ENCODE data around the gene GTF2H1.

GTF2H1 gene

DNA sequence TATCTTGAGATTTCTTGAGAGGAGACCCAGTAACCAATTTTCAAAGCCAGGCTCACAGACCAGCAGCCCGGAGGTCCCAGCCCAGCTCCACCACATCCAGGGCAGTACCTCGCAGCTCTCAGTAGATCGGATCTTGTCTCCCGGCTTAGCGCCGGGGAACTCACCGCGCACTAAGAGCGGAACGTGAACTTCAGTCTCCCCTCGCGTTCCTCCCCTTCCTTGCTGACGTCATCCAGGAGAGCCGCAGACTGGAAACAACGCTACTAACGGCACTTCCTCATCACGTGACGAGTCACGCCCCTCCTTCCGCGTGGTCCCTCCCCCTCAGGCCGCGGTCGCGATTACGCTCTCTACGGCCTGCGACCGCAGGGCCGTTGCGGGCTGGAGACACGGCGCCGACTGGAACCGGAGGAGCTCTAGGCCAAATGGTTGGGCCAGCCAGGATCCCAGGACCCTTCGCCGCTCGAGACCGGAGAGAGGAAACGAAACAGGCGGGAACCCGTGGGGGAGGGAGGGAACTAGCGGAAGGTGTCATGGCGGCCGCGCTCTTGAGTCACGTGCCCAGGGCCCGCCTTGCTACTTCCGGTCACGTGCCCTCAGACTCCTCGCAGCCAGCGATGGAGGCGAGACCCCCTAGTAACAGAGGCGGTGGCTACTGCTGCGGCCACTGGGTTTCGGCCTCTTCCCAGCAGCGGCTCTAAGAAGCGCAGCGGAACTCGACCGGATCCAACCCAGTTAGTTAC lies at the start of gene GTF2H1, which contains the start of gene HPS5:
GTF2H1 (plus strand) TSS at position 599 of the 743 bp plus-strand sequence. CDS start 10,508 bp downstream, outside the sequence.
HPS5 (minus strand) TSS at position 172 of the 743 bp plus-strand sequence. CDS start 4,282 bp downstream, outside the sequence.
- DNase-seq (ENCODE audit: low spot score) = peak; percentile 96

DNA sequence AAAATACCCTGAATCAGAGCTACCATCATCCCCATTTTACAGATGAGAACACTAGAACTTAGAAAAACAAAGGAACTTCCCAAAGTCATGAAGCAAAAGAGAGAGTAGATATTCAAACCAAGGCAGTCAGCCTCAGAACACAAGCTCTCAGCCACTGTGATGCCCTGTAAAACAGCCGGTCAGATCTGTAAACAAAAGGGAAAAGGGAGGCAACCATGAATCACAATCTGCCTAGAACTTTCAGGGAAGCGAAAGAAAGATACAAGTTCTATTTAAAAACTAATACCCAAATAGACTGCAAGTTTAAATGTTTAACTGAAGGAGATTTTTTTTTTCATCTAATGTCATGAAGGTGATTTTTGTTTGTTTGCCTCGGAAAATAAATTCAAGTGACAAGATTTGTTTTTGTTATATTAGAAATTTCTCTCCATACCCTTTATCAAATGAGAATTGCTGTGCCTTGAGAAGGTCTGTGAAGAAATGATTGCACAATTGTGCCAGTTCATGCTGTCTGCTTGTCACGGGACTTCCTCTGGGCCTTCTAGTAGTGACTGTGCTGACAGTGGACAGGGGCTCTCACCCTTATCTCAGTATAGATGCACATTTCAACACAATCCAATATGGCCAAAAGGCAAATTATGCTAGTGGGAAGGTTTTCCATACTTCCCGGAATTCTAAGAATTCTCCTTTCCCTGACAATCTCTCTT lies 44.6 kb upstream of the GTF2H1 start:
- no peak for DNase-seq (ENCODE audit: low spot score)

DNA sequence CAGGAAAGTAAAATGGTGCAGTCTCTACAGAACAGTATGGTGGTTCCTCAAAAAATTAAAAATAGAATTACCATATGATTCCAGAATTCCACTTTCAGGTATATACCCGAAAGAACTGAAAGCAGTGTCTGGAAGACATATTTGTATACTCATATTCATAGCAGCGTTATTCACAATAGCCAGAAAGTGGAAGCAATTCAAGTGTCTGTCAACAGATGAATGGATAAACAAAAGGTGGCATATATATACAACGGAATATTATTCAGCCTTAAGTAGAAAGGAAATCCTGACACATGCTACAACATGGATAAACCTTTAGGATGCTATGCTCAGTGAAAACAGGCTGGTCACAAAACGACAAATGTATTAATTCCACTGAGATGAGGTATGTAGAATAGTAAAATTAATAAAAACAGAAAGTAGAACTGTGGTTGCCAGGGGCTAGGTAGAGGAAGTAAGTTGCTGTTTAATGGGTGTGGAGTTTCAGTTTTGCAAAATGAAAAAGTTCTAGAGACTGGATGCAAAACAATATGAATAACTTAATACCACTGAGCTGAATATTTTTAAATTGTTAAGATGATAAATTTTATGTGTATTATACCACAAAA lies 41.8 kb upstream of the GTF2H1 start:
- no peak for DNase-seq (ENCODE audit: low spot score)

DNA sequence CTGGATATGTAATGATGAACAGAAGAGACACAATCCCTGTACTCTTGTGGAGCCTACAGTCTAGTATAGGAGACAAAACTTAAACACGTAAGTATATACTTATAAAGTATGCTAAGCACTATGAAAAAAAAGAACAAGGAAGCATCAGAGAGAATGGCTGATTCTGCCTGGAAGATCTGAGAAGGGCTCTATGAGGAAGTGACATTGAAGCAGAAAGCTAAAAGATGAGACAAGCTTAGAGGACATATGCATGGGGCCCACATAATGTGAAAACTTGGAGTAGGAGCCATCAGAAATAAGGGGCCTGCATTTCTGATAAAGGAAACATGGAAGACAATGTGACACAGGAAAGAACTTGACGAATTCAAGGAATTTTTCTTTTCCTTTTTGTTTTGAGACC lies 39.7 kb upstream of the GTF2H1 start:
- no peak for DNase-seq (ENCODE audit: low spot score)

DNA sequence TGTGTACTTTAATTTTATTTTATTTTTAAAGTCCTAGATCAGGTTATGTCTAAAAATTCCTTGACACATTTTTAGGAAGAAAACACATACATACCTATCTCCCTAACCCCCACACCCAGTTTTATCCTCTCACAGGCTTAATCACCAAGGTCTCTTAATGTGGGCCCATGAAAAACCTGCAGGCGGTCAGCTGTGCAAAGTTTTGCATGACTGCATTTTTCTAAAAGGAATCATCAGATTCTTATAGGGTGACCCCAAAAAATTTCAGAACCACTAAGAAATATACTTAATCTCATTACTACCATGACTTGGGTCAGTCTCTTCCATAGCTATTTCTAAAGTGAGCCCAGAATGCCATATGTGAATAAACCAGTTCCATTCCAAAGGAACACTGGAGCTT lies 36.5 kb upstream of the GTF2H1 start:
- no peak for DNase-seq (ENCODE audit: low spot score)

DNA sequence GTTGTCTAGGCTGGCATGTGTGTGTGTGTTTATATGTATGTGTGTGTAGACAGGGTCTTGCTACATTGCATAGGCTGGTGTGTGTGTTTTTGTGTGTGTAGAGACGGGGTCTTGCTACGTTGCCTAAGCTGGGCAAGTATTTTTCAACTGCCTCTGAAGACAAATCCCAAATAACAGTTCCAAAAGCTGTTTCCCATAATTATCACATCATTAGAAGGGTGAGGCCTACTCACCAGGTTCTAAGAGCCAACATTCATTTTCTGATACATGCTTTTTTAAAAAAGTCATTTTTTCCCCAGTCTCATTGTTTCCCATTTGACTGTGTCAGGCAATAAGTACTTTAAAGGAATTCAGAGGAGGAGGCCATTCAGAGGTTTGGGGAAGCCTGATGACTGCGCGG lies 33.5 kb upstream of the GTF2H1 start:
- DNase-seq (ENCODE audit: low spot score) = no peak

DNA sequence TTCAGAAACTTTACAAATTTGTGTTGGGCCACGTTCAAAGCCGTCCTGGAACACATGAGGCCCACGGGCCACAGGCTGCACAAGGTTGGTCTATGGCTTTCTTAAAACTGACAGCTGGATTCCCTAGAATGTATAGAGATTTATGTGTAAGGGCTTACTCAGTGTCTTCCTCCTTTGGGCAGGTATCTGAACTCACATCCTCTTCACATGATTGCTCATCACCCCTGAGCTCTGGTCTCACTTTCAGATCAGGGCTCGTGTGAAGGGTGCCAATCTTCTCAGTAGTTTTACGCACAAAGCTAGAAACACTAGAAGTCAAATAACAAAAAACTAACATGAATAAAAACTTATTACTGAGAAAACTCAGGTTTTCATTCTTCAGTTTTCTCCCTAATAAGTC lies 27.5 kb upstream of the GTF2H1 start:
- DNase-seq (ENCODE audit: low spot score) = no peak

DNA sequence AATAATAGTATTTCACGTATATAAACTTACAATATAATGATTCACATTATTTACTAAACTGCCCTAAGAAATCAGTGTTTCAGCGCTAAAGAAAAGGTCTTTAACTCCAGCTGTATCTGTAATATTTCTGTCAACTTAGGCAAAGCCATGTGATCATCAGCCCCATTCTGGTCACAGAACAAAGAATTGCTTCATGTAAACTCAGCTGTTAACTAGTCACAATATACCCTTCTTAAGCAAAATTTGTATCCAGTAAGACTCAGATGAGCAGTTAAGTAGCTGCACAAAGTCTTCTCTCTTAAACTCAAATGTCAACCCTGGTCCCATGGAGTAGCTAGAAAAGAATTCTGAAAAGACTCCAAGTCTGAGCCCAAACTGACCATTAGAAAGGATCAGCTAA lies 27.1 kb upstream of the GTF2H1 start:
- DNase-seq (ENCODE audit: low spot score) = no peak

DNA sequence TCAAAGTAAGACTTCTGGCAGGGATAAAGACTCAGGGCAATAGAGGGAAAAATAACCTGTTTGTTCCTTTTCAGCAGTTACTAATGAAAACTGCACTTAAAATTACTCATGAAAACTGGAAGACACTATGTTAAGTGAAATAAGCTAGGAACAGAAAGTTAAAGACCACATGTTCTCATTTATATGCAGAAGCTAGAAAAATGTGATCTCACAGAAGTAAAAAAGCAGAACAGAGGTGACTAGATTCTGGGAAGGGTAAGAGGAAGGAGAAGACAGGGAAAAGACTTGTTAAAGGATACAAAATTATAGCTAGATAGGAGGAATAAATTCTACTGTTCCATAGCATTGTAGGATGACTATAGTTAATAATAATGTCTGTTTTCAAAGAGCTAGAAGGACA lies 22.6 kb upstream of the GTF2H1 start:
- DNase-seq (ENCODE audit: low spot score) = no peak

DNA sequence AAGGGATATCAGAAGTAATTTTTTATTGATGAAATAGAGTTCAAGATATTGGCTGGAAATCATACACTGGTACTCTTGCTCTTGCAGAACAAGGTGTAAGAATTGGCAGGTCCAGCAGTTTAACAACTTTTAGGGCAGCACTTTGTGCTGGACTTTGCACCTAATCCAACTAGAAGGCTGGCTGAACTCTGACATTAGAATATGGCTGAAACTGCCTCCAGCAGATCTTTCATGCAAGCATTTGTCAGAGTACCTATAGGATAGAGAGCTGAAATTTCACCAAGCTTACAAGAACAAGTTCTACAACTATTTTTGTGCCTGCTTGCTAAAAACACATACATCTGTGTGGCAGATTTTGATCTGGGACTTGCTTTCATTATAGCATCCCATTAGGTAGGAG lies 17.6 kb upstream of the GTF2H1 start:
- no peak for DNase-seq (ENCODE audit: low spot score)

DNA sequence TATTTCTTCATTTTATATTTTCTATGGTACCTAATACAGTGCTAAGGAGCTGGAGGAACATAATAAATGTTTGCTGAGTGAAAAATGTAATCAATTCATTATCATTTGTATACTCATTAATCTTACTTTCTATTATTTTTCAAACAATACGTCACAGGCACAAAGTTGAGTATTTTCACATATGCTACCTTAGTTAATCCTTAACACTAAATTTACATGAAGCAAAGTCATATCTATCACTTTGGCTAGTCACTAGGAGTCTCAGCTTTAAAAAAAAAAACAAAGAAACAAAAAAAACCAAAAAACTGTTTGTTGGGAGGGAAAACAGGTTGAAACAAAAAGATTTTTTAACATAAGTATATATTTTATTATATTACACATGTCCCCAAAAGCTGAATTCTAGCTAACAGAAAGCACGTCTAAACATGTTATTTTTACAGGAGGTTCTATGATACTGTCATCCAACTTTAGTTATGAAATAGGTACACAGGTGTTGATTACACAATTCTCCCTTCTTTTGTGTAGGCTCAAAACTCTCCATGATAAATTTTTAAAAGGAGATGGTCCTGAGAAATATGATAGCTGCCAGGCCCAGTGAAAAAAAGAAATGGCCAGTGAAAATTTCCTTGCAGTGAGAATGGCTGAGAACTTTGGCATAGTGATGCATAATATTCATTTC lies 14.8 kb upstream of the GTF2H1 start:
- no peak for DNase-seq (ENCODE audit: low spot score)

DNA sequence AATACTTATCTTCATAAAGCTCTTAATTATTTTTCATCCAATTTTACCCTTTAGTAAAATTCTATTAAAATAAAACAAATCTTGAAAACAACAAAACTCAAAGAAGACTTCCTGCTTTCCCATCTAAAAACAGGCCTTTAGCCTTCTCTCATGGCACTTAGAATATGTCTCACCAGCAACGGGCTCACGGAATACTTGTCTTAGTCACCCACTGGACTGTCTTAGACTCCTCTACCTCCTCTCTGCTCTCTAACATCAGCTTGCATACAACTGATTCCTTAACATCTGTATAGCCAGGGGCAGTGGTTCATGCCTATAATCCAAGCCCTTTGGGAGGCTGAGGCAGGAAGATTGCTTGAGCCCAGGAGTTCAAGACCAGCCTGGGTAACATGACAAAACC lies 14.1 kb upstream of the GTF2H1 start:
- DNase-seq (ENCODE audit: low spot score) = no peak

DNA sequence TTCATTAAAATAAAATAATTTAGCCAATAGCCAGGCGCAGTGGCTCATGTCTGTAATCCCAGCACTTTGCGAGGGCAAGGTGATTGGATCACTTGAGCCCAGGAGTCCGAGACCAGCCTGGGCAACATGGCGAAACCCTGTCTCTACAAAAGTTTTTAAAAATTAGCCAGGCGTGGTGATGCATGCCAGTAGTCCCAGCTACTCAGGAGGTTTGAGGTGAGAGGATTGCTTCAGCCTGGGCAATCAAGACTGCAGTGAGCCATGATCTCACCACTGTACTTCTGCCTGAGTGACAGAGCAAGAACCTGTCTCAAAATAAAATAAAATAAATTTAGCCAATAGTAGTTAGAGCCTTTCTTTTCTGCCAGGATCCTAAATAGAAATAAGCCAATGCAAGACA lies 12.7 kb upstream of the GTF2H1 start:
- DNase-seq (ENCODE audit: low spot score) = no peak

DNA sequence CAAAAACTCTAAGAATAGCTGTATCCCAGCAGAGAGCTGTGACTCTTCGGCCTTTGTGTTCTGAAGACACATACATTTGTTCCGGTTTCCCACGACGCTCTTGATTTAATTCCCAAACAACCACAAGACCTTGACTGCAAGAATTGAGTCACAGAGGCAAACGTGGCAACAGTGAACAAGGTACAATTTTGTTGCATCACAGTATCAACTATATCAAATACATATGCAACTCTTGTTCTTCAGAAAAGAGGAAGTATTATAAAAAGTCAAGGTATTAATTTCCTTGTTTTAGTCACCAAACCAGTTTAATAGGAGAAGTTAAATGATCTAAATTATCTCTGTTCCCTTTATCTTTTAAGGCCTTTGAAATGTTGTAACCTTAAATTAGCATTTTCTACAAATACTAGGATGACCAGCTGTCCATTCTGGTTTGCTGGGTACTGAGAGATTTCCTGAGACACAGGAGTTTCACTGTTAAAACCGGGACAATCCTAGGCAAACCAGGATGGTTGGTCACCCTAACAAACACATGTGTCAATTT lies 11.5 kb upstream of the GTF2H1 start:
- DNase-seq (ENCODE audit: low spot score) = no peak

DNA sequence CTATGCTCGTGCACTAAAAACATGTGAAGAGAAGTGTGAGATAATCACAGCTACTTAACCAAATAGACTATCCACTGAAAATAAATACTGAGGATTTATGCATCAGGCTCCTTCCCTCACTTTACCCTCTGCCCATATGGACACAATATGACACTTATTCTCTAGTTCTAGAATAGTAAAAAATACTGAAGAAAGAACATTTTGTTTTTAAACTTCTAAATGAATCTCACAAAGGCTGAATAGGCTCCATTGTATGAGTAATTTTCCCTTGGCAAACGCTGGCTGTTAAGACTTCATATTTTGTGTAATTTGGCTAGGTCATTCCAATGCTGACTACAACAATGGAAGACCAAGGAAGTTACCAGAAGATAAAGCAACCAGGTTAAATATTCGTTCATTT lies 10.4 kb upstream of the GTF2H1 start:
- no peak for DNase-seq (ENCODE audit: low spot score)

DNA sequence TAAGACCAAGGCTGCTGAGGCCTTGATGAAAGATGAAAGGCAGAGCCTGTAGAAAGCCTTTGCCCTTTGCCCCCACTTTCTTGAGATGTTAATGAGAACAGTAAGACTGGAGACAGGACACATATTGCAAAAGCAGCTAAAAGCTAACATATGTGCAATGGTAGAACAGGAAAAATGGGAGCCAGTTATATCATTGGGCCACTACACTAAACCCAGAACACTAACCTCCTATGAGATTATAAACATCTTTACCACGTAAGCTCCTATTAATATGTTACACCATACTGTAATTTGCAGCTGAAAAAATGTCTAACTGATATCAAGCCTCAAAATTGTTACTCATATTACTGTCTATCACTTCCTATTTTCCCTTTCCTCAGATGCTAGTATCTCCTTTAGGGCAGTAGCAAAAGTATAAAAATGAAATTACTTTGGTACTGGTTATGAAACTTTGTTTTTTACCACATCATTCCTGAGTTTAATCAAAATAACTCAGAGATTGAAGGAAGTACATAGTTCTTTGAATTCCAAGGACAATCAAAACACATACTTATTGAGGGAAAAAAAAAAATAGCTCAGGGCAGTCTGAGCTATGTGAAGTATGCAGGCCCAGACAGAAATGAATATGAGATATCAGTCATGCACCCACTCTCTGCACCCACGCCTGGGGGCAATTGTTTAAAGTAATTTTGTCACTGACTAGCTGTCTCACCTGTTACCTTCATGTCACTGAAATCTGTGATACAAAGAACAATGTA lies 9.5 kb upstream of the GTF2H1 start:
- DNase-seq (ENCODE audit: low spot score) = no peak

DNA sequence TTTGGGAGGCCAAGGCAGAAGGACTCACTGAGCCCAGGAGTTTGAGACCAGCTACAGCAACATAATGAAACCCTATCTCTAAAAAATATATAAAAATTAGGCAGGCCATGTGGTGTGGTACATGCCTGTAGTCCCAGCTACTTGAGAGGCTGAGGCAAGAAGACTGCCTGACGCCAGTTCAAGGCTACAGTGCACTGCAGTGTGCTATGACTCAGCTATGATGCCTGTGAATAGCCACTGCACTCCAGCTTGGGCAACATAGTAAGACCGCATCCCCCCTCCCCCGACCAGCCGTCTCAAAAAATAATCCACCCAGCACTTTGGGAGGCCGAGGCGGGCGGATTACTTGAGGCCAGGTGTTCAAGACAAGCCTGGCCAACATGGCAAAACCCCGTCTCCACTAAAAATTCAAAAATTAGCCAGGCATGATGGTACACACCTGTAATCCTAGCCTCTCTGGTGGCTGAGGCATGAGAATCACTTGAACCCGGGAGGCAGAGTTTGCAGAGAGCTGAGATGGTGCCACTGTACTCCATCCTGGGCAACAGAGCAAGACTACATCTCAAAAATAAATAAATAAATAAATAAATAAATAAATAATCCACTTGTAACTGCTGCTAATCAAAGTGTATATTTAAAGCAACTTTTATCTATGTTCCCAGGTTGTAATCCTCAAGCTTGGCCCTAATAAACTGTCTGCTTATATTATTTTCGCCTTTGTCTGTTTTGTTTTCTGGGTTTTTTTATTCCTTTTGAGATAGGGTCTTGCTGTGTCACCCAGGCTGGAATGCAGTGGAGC lies 8.2 kb upstream of the GTF2H1 start:
- DNase-seq (ENCODE audit: low spot score) = no peak

DNA sequence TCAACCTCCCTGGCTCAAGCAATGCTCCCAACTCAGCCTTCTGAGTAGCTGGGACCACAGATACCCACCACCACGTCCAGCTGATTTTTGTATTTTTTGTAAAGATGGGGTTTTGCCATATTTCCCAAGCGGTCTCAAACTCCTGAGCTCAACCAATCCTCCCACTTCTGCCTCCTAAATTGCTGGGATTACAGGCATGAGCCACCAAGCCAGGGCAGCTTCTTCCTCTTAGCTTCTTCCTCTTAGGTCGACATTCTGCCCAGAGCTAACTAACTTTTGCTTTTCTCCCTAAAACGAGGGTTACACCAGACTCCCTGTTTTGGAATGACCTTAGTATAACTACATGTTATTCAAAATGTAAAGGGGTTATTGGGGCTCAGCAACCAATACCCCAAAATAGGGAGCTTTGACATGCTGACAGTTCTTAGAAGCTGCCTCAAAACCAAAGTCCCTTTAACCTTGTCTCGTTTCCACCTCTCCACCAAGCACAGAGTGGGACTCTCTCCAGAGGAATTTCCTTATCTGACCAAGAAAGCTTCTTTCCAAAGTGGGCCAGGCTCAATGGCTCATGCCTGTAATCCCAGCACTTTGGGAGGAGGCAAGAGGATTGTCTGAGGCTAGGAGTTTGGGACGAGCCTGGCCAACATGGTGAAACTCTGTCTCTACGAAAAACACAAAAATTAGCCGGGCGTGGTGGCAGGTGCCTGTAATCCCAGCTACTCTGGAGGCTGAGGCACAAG lies 7.4 kb upstream of the GTF2H1 start:
- DNase-seq (ENCODE audit: low spot score) = no peak

DNA sequence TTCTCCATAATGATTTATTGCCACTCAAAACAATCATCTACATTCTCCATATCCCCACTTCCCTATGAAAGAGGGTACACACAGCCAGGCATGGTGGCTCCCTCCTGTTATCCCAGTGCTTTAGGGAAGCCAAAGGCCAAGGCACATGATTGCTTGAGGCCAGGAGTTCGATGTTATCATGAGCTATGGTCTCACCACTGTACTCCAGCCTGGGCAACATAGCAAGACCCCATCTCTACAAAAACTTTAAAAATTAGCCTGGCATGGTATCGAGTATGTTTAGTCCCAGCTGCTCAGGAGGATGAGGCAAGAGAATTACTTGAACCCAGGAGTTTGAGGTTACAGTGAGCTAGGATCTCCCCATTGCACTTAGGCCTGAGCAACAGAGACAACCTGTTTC lies 6.5 kb upstream of the GTF2H1 start:
- no peak for DNase-seq (ENCODE audit: low spot score)

DNA sequence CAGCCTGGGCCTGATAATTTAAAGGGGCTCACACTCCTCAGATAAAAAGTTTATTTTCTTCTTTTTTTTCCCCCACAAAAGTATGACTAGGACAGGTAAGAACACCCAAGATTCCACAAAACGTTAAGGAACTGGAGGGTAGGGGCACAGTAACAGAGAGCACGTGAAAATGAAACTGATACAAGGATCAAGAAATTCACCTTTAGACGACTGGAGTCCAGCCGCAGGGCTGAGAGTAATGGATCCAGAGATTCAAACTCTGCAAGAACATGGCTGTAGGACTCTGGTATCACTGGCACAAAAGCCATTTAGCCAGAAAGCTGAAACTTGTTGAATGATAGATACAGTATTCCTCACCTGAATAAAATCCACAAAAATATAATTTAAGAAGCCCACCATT lies 4.8 kb upstream of the GTF2H1 start:
- DNase-seq (ENCODE audit: low spot score) = no peak
